HEK293T (cell line): ENCODE measurements around the gene BCL2L1.
"Not testable (repeated sequence)": the region's sequence is repeated elsewhere in the genome, so short reads cannot be mapped to it uniquely, and the experiment has no call there.

ENCODE experiments used
- ARNT ChIP-seq: fragments of 450-650 bp; IDR thresholded peaks from 2 replicates; pipeline ENCODE4 v1.6.1; 2017; ENCODE audit warnings: mild to moderate bottlenecking
- BHLHE40 ChIP-seq: fragments of 450-650 bp; IDR thresholded peaks from 2 replicates; pipeline ENCODE4 v1.6.1; 2016; ENCODE audit warnings: mild to moderate bottlenecking, moderate library complexity, borderline replicate concordance
- CTBP1 ChIP-seq: fragments of 450-650 bp; IDR thresholded peaks from 2 replicates; pipeline ENCODE4 v1.6.1; 2016; ENCODE audit warnings: borderline replicate concordance
- FOXA1 ChIP-seq: fragments of 450-650 bp; IDR thresholded peaks from 2 replicates; pipeline ENCODE4 v1.6.1; 2016; ENCODE audit warnings: mild to moderate bottlenecking
- FOXK2 ChIP-seq: fragments of 450-650 bp; IDR thresholded peaks from 2 replicates; pipeline ENCODE4 v1.6.1; 2016; ENCODE audit warnings: mild to moderate bottlenecking
- FOXM1 ChIP-seq: fragments of 450-650 bp; IDR thresholded peaks from 2 replicates; pipeline ENCODE4 v1.6.1; 2017; ENCODE audit warnings: mild to moderate bottlenecking, borderline replicate concordance
- HDGF ChIP-seq: fragments of 450-650 bp; IDR thresholded peaks from 2 replicates; pipeline ENCODE4 v1.6.1; 2017; ENCODE audit warnings: antibody characterized with exemption, borderline replicate concordance
- L3MBTL2 ChIP-seq: fragments of 450-650 bp; conservative IDR thresholded peaks from 2 replicates; pipeline ENCODE4 v1.6.1; 2016; ENCODE audit warnings: mild to moderate bottlenecking
- NFRKB ChIP-seq: fragments of 450-650 bp; IDR thresholded peaks from 2 replicates; pipeline ENCODE4 v1.6.1; 2016; ENCODE audit warnings: mild to moderate bottlenecking, moderate library complexity
- SP1 ChIP-seq: fragments of 450-650 bp; IDR thresholded peaks from 2 replicates; pipeline ENCODE4 v1.6.1; 2017
- SUZ12 ChIP-seq: fragments of 450-650 bp; IDR thresholded peaks from 2 replicates; pipeline ENCODE4 v1.6.1; 2016; ENCODE audit warnings: mild to moderate bottlenecking
- TARDBP ChIP-seq: fragments of 450-650 bp; IDR thresholded peaks from 2 replicates; pipeline ENCODE4 v1.6.1; 2016

- TF ChIP-seq SP1, FOXM1, FOXK2, SUZ12, BHLHE40, ARNT, CTBP1, L3MBTL2, HDGF, NFRKB, TARDBP, FOXA1: not testable (repeated sequence)
These were observed 96.1 kb downstream of the BCL2L1 start for GRCh38 chr20:31626534-31626933.
